Mammary epithelial cell (primary cell): Measurements from ENCODE around the gene BCL7C.
"Not testable (repeated sequence)": the region's sequence is repeated elsewhere in the genome, so short reads cannot be mapped to it uniquely, and the experiment has no call there.

Experiments used
- CTCF ChIP-seq, 2 donors: IDR thresholded peaks in 1 of 2; conservative IDR thresholded peaks in 1 of 2; 2 replicates each; pipeline ENCODE4 v1.5.1; 2011 to 2012; ENCODE audit warnings: inconsistent platforms in 2 of 2, low read length in 2 of 2, mild to moderate bottlenecking in 2 of 2, control low read depth in 1 of 2, low read depth in 1 of 2; ENCODE audit not compliant: insufficient read depth in 1 of 2; ENCODE audit errors: extremely low read depth in 1 of 2
- EZH2 ChIP-seq: IDR thresholded peaks from 2 replicates; pipeline ENCODE4 v1.6.1; 2012; ENCODE audit warnings: low read length, inconsistent platforms, borderline replicate concordance

GRCh38 chr16:30891043-30891823 is 2.6 kb downstream of the BCL7C start:
- not testable (repeated sequence) for TF ChIP-seq CTCF (conservative IDR thresholded peaks at IDR 0.05 in 1 of 2, IDR thresholded peaks at IDR 0.05 in 1 of 2; ENCODE audit: extremely low read depth in 1 of 2, insufficient read depth in 1 of 2, low read depth in 1 of 2, low read length in 2 of 2); EZH2
